GM21526 (cell line): ENCODE measurements around the gene STAT5A.
"Not testable (repeated sequence)": the region's sequence is repeated elsewhere in the genome, so short reads cannot be mapped to it uniquely, and the experiment has no call there.

ENCODE experiments used
- ATAC-seq: cut with Tn5 transposase; IDR thresholded peaks from one replicate; pipeline ENCODE4 v1.9.1; 2021; ENCODE audit warnings: moderate library complexity; ENCODE audit not compliant: unreplicated experiment, low FRiP score

The STAT5A gene

GRCh38 chr17:42283241-42284023, 4.9 kb upstream of the STAT5A start:
- no peak for ATAC-seq

- ATAC-seq, result no peak
Observed at GRCh38 chr17:42284024-42284369, 4.3 kb upstream of the STAT5A start.

GRCh38 chr17:42284566-42284965, 3.7 kb upstream of the STAT5A start:
- no peak for ATAC-seq

- ATAC-seq, result no peak
Observed at GRCh38 chr17:42285346-42286050, 2.8 kb upstream of the STAT5A start.

GRCh38 chr17:42286411-42287221, 1.7 kb upstream of the STAT5A start:
- ATAC-seq, result no peak

GRCh38 chr17:42287305-42287976, 857 bp upstream of the STAT5A start:
- ATAC-seq, result no peak

- no peak for ATAC-seq
Observed at GRCh38 chr17:42288803-42289610, 709 bp downstream of the STAT5A start.

GRCh38 chr17:42289611-42290181, 1.4 kb downstream of the STAT5A start:
- no peak for ATAC-seq

- no peak for ATAC-seq
Observed at GRCh38 chr17:42290577-42290976, 2.3 kb downstream of the STAT5A start.

GRCh38 chr17:42291129-42291528, 2.8 kb downstream of the STAT5A start:
- no peak for ATAC-seq

GRCh38 chr17:42294469-42295398, 6.4 kb downstream of the STAT5A start:
- ATAC-seq, result no peak

- no peak for ATAC-seq
Observed at GRCh38 chr17:42296012-42296411, 7.7 kb downstream of the STAT5A start.

GRCh38 chr17:42297775-42298174, 9.5 kb downstream of the STAT5A start:
- ATAC-seq, result not testable (repeated sequence)

GRCh38 chr17:42299361-42299760, 11.1 kb downstream of the STAT5A start:
- ATAC-seq, result not testable (repeated sequence)

GRCh38 chr17:42299913-42300312, 11.6 kb downstream of the STAT5A start:
- ATAC-seq, result not testable (repeated sequence)

GRCh38 chr17:42301022-42301421, 12.7 kb downstream of the STAT5A start:
- ATAC-seq, result no peak

- no peak for ATAC-seq
Observed at GRCh38 chr17:42303694-42304093, 15.4 kb downstream of the STAT5A start.

- no peak for ATAC-seq
Observed at GRCh38 chr17:42304187-42305030, 16.1 kb downstream of the STAT5A start.
